Dermis blood vessel endothelial cell (primary cell): Measurements from ENCODE around the gene ZNF362. TPM values are rescaled to one million over a fixed set of nuclear protein-coding genes. Genes with fewer than 3 reads are reported as not detected.
"Not testable (repeated sequence)": the region's sequence is repeated elsewhere in the genome, so short reads cannot be mapped to it uniquely, and the experiment has no call there.

Source experiments
- DNase-seq: peaks from one replicate; pipeline ENCODE4 v3.0.0; 2010
- total RNA-seq: library from RNA; depleted of rRNA; stranded (reverse); fragments of >200 nt; gene quantifications from 2 replicates; pipeline ENCODE4 v1.2.3, GENCODE V29; 2014

Gene ZNF362, protein sequence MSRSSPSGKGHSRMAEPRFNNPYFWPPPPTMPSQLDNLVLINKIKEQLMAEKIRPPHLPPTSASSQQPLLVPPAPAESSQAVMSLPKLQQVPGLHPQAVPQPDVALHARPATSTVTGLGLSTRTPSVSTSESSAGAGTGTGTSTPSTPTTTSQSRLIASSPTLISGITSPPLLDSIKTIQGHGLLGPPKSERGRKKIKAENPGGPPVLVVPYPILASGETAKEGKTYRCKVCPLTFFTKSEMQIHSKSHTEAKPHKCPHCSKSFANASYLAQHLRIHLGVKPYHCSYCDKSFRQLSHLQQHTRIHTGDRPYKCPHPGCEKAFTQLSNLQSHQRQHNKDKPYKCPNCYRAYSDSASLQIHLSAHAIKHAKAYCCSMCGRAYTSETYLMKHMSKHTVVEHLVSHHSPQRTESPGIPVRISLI
- total RNA-seq, result 3.2 and 10.2 TPM in 2 replicates

DNA sequence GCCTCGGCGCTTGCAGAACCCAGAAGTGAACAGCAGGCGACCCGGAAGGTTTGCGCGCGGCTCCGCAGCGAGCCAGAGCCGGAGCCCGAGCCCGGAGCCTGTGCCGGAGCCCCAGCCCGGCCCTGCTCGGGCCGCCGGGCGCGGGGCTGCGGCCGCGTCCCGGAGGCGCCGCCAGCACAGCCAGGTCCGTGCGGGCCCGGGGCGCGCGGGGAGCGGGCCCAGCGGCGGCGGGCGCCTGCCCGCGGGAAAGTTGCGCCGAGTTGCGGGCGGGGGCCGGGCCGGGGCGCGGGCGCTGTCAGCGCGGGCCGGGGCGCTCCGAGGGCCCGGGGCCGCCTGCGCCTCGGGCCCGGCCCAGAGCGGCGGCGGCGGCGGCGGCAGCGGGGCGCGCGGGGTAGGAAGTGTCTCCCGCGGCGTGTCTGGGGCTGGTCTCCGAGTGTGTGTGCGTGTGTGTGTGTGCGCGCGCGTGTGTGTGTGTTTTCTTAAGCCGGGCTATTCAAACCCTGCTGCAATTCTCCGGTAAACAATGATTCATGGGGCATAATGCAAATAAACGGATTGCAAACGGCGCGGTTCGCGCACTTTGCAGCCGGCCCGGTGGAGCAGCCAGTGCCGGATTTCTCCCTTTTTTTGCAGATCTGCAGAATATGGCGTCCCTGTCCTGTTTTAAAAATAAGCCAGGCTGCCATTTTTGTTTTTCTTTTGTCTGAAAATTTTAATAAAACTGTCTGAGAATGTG, at the start of gene ZNF362:
TSS of gene ZNF362 (plus strand) at position 22 of the 736 bp plus-strand sequence. CDS start 14,083 bp downstream, outside the sequence.
- peak; percentile 79 for DNase-seq

DNA sequence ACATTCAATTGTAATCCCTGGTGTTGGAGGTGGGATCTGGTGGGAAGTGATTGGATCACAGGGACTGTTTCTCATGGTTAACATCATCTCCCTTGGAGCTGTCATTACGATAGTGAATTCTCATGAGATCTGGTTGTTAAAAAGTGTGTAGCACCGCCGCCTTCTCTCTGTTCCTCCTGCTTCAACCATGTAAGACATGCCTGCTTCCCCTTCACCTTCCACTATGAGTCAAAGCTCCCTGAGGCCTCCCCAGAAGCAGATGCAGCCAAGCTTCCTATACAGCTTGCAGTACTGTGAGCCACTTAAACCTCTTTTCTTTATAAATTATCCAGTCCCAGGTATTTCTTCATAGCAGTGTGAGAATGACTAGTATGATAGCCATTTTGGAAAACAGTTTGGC, 44.3 kb upstream of the ZNF362 start:
- no peak for DNase-seq

DNA sequence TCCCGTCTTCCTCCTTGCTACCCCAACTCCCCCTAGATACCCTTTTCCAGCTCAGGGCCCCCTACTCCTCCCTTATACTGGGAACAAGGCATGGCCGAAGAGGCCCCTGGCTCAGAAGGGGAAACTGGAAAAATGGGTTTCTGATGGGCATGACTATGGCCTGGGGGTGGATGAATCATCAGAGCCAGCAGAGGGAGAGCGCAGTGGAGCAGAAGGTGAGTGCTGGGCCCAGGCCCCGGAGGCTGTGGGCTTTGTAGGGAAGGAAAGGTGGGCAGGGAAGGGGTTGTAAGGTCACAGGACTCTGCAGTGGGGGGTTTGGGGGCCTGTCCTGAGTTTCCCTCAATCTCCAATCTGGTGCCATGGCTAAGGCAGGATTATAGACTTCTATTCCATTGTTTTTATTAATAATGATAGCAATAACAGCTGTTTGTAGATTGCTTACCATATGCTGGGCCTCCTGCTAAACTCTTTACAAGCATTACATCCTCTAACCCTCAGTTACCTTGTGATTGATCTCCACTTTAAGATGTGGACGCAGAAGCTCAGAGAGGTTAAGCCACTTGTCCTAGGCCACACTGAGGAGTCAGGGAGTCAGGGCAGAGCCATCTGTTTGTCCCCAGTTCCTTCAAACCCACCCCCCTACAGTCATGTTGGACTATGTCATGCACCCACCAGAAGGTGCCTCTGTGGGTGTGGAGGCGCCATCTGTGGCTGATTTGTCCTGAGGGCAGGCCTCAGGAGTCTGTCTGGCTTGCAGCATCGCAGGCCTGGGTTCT, 36.2 kb upstream of the ZNF362 start:
- DNase-seq, result peak; percentile 43

DNA sequence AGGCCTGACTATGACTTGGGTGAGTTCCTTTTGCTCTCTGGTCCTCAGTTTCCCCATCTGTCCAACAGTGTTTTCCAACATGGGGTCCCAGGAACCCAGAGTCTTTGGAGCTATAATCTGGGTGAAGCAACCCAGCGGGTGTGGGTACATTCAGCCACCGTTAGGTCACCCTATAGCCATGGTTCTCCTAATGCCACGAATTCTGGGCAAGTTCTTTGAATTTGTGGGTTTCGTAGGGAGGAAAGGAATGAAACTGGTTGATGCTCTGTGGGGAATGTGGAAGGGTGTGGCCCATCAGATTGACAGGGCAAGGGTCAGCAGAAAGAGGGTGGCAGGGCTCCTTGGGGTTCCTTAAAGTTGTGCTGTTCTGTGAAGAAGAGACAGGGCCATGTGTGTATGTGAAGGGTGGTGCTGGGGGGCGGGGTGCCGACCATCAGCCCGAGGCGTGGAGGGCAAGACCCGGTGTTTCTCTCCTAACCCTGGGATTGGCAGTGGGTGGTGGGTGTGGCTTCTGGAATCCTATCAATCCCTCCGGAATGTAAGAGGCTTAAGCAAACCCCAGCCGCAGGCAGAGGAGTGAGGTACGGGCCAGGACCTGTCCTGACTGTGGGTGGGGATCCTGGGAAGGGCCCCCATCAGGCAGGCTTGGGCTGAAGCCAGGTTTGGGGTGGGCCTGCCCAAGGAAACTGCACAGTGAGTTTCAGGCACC, 35.5 kb upstream of the ZNF362 start:
- no peak for DNase-seq

DNA sequence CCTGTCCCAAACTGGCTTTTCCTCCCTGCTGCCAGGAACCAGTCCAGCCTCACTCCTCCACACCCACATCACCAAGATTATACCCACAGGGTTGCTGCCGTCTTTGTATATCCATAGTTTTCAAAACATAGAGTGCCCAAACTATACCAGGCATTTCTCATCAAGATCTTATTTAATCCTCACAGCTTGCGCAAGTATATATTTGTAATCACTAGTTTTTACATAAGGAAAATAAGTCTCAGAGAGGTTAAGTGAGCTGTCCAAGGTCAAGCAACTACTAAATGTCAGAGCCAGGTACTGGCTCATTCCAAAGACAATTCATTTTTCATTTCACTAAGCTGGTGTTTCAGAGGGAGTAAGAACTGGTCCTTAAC, 34.9 kb upstream of the ZNF362 start:
- DNase-seq, result no peak

DNA sequence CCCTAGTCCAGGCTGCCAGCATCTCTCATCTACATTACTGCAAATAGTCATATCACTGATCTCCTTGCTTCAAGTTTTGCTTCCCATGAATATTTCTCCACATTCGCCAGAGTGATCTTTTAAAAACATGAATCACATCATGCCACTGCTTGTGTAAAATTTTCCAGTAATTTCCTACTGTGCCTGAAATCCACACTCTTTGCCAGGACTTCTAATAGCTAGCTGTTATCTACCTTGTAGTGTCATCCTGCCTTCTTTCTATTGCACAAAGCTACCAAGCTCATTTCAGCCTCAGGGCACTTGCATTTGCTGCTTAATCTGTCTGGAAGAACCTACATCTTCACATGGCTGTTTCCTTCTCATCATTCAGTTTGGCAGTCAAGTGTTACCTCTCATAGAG, 33.9 kb upstream of the ZNF362 start:
- no peak for DNase-seq

DNA sequence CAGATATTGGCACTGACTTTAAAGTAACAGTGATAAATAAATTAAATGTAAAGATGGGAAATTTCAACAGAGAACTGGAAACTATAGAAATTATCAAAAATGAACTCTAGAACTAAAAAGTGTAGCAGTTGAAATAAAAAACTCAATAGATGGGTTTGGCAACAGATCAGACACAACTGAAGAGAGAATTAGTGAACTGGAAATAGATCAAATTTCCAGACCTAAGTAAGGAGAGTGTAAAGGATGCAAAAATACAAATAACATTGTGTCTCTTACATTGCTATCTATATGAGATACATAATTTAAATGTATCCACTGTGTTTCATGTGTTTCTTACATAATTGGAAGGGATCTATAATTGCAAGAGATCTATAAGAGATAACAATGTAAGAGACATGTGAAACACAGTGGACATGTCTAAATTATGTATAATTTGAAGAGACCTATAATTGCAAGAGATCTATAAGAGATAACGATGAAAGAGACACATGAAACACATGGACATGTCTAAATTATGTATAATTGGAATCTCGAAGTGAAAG, 32.1 kb upstream of the ZNF362 start:
- no peak for DNase-seq

DNA sequence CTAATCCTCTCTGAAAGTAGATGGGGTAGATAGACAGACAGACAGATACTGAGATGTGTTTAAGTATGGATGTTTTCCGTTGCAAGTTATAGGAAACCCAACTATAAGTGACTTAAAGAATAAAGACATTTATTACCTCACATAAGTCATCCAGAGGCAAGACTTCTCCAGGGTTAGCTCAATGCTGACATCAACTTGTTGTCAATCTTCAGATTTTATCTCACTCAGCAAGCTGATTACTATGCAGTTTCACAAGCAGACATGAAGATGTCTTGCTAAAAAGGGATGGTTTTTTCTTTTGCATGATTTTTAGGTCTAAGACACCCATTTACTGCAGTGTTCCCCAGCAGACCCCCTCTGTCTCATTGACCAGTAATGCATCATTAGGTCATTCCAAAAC, 30.7 kb upstream of the ZNF362 start:
- DNase-seq, result no peak

DNA sequence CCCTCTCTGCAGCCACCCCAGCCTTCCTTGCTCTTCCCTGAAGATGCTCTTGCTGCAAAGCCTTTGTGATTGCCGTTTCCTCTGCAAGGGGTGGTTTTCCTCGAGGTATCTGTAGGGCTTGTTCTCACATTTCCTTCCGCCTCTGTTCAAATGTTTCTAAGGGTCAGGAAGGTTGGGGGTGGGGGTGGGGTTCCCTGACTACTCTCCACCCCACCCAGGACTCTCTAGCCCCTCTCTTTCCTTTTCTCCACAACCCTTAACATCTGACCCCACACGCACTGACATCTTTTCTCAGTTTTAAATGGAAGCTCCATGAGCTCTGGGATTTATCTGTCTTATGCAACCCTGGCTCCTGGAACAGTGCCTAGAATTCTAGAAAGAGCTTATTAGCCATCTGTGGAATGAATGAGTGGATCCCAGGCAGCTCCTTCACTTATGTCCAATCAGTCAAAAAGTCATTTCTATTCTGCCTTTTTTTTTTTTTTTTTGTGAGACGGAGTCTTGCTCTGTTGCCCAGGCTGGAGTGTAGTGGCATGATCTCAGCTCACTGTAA, 27.3 kb upstream of the ZNF362 start:
- DNase-seq, result peak; percentile 21

DNA sequence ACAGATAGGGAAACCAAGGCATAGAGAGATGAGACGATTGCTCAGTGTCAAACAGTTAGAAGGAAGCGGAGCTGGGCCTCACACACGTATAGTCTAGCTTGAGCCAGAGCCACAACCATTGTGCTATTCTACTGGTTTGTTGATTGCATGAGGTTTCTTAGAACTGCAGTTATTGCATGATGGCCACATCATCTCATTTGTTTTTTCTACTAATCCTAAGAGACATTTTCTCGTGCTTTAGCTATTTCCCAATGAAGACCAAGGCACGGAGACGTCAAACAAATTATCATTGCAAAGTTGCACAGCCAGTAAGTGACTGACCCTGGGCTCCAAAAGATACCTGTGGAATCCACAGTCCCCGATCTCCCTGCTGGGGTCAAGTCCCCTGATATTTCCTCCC, 25.1 kb upstream of the ZNF362 start:
- DNase-seq, result no peak

DNA sequence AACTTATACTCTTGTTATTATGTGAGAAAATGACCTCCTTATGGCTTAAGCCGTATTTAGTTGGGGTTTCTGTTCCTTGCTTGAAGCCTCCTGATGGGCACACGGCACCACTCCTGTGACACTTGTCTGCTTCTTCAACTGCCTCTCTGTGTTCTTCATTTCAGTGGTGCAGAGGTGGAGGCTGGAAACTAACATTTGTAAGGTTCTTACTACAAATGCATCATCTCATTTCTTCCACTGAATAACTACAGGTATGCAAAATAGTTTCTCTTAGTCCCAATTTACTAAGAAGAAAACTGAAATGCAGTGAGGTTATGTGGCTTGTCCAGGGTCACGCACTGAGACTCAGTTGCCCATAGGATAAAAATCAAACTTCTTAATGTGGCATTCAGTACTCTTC, 23.6 kb upstream of the ZNF362 start:
- no peak for DNase-seq

DNA sequence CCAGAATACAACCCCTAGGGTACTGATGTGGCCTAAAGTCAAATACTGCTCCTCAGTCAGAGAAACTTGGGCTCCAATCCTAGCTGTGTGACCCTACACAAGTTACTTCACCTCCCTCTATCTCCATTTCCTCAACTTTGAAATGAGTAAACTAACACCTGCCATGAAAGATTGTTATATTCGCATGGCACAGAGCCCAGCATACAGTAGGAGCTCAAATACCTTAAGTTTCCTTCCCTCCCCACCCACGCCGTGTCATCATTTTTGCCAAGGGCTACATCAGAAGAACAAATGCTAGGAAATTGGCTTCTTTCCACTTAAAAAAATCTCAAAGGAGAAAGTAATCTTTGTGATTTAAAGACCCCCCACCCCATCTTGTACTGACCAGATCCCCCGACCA, 22.2 kb upstream of the ZNF362 start:
- DNase-seq, result peak; percentile 42

DNA sequence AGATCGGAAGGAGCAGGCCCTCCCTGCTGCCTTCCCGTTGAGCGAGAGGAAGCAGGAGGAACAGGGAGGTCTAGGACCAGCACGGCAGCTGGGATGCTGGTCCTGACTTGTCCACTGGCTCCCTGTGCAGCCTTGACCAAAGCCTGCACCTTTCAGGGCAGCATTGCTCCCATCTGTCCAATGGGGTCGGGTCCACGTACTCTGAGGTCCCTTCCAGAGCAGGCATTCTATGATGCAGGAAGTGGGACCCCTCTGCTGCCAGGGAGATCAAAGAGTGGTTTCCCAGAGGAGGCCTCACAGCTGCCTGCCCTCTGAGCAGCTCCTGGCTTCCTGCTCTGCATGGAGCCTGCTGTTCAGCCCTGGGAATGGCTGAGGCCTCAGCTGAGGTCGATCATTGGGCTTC, 21.7 kb upstream of the ZNF362 start:
- no peak for DNase-seq

DNA sequence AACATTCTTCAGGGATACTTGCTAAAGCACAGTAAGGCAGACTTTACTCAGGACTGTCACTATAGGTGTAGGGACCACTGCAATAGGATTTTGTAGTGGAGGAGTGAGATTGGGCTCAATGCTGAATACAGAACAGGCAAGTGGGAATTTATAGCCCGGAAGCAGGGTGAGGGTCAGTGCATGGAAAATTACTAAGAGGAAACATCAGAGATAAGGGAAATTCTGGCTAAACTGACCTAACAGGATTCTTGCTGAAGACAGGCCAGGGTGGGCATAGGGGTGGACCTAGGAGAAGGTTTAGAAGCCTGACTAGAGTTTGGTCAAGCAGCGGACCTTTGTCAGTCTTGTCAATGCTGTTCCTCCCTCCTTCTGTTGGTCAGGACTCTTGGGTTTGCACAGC, 20.8 kb upstream of the ZNF362 start:
- DNase-seq, result no peak

DNA sequence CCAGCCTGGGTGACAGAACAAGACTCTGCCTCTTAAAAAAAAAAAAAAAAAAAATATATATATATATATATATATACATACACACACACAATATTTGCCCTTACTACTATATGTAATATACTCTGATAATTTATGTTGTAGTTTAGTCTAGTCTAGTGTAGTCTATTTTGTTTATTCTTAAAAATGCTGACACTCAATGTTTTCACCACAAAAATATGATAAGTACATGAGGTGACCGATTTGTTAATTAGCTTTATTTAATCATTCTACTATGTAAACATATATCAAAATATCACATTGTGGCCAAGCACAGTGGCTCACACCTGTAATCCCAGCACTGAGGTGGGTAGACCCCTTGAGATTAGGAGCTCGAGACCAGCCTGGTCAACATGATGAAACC, 19.8 kb upstream of the ZNF362 start:
- no peak for DNase-seq

DNA sequence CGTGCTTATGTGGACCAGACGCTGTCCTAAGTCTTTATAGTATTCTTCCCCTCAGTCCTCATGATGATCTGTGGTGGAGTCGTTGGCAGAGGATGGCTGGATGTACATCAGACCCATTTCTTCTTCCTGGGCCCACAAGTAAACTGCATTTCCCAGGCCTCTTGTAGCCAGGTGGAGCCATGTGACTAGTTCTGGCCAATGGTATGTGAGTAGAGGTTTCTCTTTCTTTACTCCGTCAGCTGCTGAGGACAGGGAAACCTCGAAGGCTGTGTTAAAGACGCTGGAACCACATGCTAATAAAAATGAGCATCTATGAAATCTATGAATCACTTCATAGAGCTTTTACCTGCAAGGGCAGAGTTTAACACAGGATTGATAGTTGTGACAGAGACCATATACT, 18.7 kb upstream of the ZNF362 start:
- DNase-seq, result no peak

DNA sequence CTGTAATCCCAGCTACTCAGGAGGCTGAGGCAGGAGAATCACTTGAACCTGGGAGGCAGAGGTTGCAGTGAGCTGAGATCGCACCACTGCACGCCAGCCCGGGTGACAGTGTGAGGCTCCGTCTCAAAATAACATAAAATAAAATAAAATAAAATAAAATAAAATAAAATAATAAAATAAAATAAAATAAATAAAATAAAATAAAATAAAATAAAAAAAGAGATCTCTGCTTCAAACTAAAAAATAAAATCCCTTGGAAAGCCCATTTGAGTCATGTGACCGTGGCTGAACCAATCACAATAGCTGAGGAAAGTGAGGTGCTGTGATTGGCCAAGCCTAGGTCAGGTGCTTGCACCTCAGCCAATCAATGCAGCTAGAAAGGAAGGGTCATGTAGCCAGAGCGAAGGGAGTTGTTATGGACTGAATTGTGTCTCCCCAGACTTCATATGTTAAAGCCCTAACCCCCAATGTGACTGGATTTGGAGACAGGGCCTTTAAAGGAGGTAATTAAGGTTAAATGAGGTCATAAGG, 18.0 kb upstream of the ZNF362 start:
- not testable (repeated sequence) for DNase-seq

DNA sequence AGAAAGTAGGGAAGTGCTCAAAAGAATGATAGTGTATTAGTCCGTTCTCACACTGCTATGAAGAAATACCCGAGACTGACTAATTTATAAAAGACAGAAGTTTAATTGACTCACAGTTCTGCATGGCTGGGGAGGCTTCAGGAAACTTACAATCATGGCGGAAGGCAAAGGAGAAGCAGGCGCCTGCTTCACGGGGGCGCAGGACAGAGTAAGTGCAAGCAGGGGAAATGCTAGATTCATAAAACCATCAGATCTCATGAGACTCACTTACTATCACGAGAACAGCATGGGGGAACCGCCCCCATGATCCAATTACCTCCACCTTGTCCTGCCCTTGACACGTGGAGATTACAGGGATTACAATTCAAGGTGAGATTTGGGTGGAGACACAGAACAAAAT, 16.9 kb upstream of the ZNF362 start:
- not testable (repeated sequence) for DNase-seq

DNA sequence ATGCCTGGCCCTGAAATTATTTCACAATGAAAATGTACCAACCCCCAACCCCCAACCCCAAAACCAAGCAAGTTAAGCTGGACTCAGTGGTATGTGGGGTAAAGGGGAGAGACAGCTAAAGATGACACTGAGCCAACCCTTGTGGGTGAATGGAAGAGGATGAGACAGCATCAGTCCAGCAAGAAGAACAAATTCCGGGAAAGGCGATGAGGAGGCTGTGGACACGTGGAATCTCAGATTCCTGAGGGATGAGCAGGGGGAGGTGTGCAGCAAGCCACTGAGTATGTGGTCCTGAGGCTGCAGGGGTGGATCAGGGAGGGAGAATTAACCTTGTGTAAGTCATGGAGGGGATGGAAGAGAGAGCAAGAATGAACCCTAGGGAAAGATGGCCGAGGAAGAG, 14.4 kb upstream of the ZNF362 start:
- DNase-seq, result no peak

DNA sequence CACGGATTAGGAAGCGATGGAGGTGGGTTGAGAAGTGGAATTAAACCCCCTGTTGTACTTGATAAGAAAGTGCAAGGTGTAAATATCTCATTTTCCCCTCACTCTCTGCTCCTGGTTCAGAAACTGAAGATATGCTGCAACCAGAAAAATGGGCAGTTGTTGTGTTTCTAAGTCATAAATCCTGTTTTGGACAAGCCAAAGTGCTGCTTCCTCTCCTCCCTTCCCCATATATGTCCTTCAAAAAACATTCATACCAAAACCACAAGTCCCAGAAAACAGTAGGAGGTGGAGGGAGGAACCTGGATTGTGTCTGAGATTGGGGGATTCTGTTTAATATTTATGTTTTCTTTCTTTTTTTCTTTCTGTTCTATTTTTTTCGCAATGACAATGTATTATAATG, 13.6 kb upstream of the ZNF362 start:
- no peak for DNase-seq

DNA sequence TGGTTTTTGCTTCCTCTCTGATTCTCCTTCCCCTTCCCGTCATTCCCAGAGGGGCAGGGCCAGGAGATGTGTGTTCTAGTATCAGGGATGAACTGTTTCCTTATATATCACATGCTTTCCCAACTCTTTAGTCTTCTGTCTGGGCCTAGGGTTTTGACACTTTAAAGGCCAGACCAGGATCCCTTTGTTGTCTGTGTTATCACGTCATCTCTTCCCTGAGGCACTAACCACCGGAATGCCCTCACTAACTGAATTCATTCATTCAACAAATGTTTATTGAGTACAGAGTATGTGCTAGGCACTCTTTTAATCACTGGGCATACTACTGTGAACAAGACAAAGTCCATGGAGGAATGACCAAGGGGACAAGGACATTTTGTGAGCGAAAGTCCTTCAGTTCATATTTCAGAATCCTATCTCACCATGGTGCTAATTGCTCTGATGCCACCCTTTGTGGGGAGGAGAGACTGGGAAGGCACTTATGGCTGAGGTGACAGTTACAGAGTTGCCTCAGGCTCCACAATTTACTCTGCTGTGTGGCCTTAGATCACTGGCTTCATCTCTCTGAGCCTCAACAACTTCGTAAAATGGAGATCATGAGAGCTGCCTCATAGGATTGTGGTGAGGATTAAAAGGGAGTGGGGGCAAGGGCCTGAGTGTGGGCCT, 12.0 kb upstream of the ZNF362 start:
- no peak for DNase-seq
